Adrenal gland (tissue), 5 donors: Measurements from ENCODE around the gene TRAPPC12.

Experiments
- POLR2A ChIP-seq, 2 donors: fragments of 450-650 bp; IDR thresholded peaks; one replicate each; pipeline ENCODE4 v1.6.1; 2017; ENCODE audit warnings: antibody characterized with exemption in 2 of 2, mild to moderate bottlenecking in 2 of 2, moderate library complexity in 1 of 2
- TF ChIP-seq, protein P1 (sequence below), 6 experiments: fragments of 450-650 bp in 4 of 6; fragments of 200-600 bp in 2 of 6; sonication (generic) in 1 of 6; IDR thresholded peaks; 1 replicate in 5 of 6; 2 replicates in 1 of 6; pipeline versions ENCODE4 v1.5.1 to v1.8.0; 2016 to 2021; ENCODE audit warnings: antibody characterized with exemption in 6 of 6, mild to moderate bottlenecking in 2 of 6, moderate library complexity in 1 of 6
- donor health status: DM: no; HTN: no; CAD: no.

DNA sequence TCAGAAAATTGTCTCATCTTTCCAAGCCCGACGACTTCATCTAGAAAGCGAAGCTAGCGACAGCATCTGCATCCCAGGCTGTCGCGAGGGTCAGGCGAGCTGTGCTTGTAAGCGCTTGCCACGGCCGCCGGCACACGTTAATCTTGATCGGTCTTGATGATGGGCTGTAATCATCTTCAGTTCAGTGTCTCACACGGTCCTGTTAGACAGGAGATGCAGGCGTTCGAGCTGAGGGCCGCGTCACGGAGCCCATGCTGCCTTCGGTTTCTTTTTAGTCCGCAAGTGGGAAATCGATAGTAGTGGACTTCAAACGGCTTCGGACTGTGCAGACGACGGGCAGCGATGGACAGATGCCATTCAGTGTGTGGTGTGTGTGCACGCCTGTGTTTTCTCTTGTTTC is 96.3 kb downstream of the TRAPPC12 start:
- TF ChIP-seq, protein P1, sequence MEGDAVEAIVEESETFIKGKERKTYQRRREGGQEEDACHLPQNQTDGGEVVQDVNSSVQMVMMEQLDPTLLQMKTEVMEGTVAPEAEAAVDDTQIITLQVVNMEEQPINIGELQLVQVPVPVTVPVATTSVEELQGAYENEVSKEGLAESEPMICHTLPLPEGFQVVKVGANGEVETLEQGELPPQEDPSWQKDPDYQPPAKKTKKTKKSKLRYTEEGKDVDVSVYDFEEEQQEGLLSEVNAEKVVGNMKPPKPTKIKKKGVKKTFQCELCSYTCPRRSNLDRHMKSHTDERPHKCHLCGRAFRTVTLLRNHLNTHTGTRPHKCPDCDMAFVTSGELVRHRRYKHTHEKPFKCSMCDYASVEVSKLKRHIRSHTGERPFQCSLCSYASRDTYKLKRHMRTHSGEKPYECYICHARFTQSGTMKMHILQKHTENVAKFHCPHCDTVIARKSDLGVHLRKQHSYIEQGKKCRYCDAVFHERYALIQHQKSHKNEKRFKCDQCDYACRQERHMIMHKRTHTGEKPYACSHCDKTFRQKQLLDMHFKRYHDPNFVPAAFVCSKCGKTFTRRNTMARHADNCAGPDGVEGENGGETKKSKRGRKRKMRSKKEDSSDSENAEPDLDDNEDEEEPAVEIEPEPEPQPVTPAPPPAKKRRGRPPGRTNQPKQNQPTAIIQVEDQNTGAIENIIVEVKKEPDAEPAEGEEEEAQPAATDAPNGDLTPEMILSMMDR (IDR thresholded peaks at IDR 0.05): no peak
- no peak for TF ChIP-seq POLR2A (IDR thresholded peaks at IDR 0.05)
